Caco-2 (cell line): Measurements from ENCODE around the gene FRK. TPM values are rescaled to one million over a fixed set of nuclear protein-coding genes. Genes with fewer than 3 reads are reported as not detected.
"Not testable (repeated sequence)": the region's sequence is repeated elsewhere in the genome, so short reads cannot be mapped to it uniquely, and the experiment has no call there.

ENCODE experiments used
- BruUV-seq: library from RNA; stranded (reverse); fragments of 400-500 nt; replicated peaks from 2 replicates; lab custom pipeline; 2021; lab: Mats Ljungman, UMichigan
- CTCF ChIA-PET: fragments of 300-600 bp; sonication (Branson Sonifier 250); formaldehyde crosslinking; loops from one replicate; lab custom pipeline; 2022; ENCODE audit warnings: antibody characterized with exemption; lab: Charles Lee
- POLR2A ChIA-PET: fragments of 300-600 bp; sonication (Branson Sonifier 250); formaldehyde crosslinking; loops from one replicate; lab custom pipeline; 2022; ENCODE audit warnings: antibody characterized with exemption; lab: Charles Lee
- DNase-seq, 2 experiments: peaks; one replicate each; pipeline versions ENCODE4 v3.0.0 to v3.0.0-alpha.2; 2020 to 2022
- H3K27me3 ChIP-seq: replicated peaks from 2 replicates; pipeline ENCODE4 v1.6.0; 2011; ENCODE audit warnings: low read length; ENCODE audit not compliant: control insufficient read depth, insufficient read depth
- H3K36me3 ChIP-seq: 2 replicates; pipeline ENCODE4 v1.5.1; 2011; ENCODE audit warnings: low read length; ENCODE audit not compliant: control insufficient read depth, insufficient read depth
- H3K4me1 ChIP-seq: fragments of 250-450 bp; sonication (Bioruptor Pico); 2 replicates; pipeline ENCODE4 v1.5.1; 2020; ENCODE audit warnings: mild to moderate bottlenecking
- H3K4me3 ChIP-seq: 2 replicates; pipeline ENCODE4 v1.5.1; 2011; ENCODE audit warnings: low read depth, mild to moderate bottlenecking, control low read depth, low read length
- H3K9me3 ChIP-seq: fragments of 250-450 bp; sonication (Bioruptor Pico); 2 replicates; pipeline ENCODE4 v1.5.1; 2020; ENCODE audit warnings: mild to moderate bottlenecking, moderate library complexity
- H3K27ac Mint-ChIP-seq: one replicate; pipeline ENCODE4 v1.8.0; 2022; ENCODE audit warnings: mixed read lengths; ENCODE audit not compliant: unreplicated experiment
- H3K27me3 Mint-ChIP-seq: one replicate; pipeline ENCODE4 v1.8.0; 2022; ENCODE audit warnings: mixed read lengths; ENCODE audit not compliant: insufficient read depth, unreplicated experiment
- H3K36me3 Mint-ChIP-seq: one replicate; pipeline ENCODE4 v1.8.0; 2022; ENCODE audit warnings: mild to moderate bottlenecking, mixed read lengths; ENCODE audit not compliant: insufficient read depth, unreplicated experiment
- H3K4me1 Mint-ChIP-seq: one replicate; pipeline ENCODE4 v1.8.0; 2022; ENCODE audit warnings: low read depth, mixed read lengths; ENCODE audit not compliant: unreplicated experiment
- H3K4me3 Mint-ChIP-seq: one replicate; pipeline ENCODE4 v1.8.0; 2022; ENCODE audit warnings: mild to moderate bottlenecking, moderate library complexity, mixed read lengths; ENCODE audit not compliant: unreplicated experiment
- H3K9me3 Mint-ChIP-seq: one replicate; pipeline ENCODE4 v1.8.0; 2022; ENCODE audit warnings: mixed read lengths; ENCODE audit not compliant: unreplicated experiment
- CTCF ChIP-seq, 2 experiments: fragments of 200-600 bp in 1 of 2; IDR thresholded peaks; 1 replicate in 1 of 2; 2 replicates in 1 of 2; pipeline versions ENCODE4 v1.5.1 to v1.8.0; 2011 to 2022; ENCODE audit warnings: antibody characterized with exemption in 1 of 2, control low read depth in 1 of 2, inconsistent platforms in 1 of 2, low read depth in 1 of 2, low read length in 1 of 2, mild to moderate bottlenecking in 1 of 2, moderate library complexity in 1 of 2; ENCODE audit not compliant: insufficient read depth in 1 of 2, severe bottlenecking in 1 of 2, unreplicated experiment in 1 of 2
- intact Hi-C: fragments of 100-400 bp; cut with micrococcal nuclease; formaldehyde crosslinking; loops from one replicate; pipeline ENCODE4 v1.10.0; 2022; ENCODE audit not compliant: unreplicated experiment
- total RNA-seq: library from RNA; stranded (reverse); gene quantifications from 2 replicates; pipeline ENCODE4 v1.2.3, GENCODE V29; 2022

The FRK gene
- total RNA-seq, 1 experiment from 2014 or later = 7.3 TPM

- H3K27ac Mint-ChIP-seq = no peak overlapping the region
- H3K4me1 Mint-ChIP-seq = peaks cover 4% of the 10 kb centered on the region
- no peaks in the 10 kb centered on the region for H3K36me3 ChIP-seq
- BruUV-seq = no TSS peak
- H3K4me1 ChIP-seq = no peaks in the 10 kb centered on the region
- no peaks in the 10 kb centered on the region for H3K27me3 ChIP-seq
- ChIA-PET POLR2A (no interaction called here), CTCF (no interaction called here)
- TF ChIP-seq CTCF (IDR thresholded peaks at IDR 0.05; ENCODE audit: insufficient read depth in 1 of 2, low read depth in 1 of 2, low read length in 1 of 2, severe bottlenecking in 1 of 2, unreplicated experiment in 1 of 2) = no peak
- H3K4me3 Mint-ChIP-seq = no peak overlapping the region
- no peaks in the 10 kb centered on the region for H3K9me3 Mint-ChIP-seq
- intact Hi-C loops = no loop called here
- H3K9me3 ChIP-seq = no peaks in the 10 kb centered on the region
- no peaks in the 10 kb centered on the region for H3K36me3 Mint-ChIP-seq
- H3K4me3 ChIP-seq = no peak overlapping the region
- no peaks in the 10 kb centered on the region for H3K27me3 Mint-ChIP-seq
- no peak for DNase-seq
Observed at GRCh38 chr6:115932481-115932880, 128.2 kb downstream of the FRK start.

- H3K9me3 Mint-ChIP-seq, H3K4me3 Mint-ChIP-seq, CTCF ChIA-PET, intact Hi-C loops, H3K4me1 Mint-ChIP-seq, H3K4me1 ChIP-seq, H3K27ac Mint-ChIP-seq, H3K27me3 Mint-ChIP-seq, H3K4me3 ChIP-seq, BruUV-seq, H3K9me3 ChIP-seq, H3K36me3 ChIP-seq, H3K36me3 Mint-ChIP-seq, POLR2A ChIA-PET, DNase-seq, H3K27me3 ChIP-seq: not testable (repeated sequence)
Observed at GRCh38 chr6:115928000-115928399, 132.7 kb downstream of the FRK start.

- Mint-ChIP-seq H3K4me1 (peaks cover 7% of the 10 kb centered on the region), H3K4me3 (no peak overlapping the region), H3K27me3 (no peaks in the 10 kb centered on the region), H3K36me3 (no peaks in the 10 kb centered on the region), H3K9me3 (no peaks in the 10 kb centered on the region), H3K27ac (no peak overlapping the region)
- CTCF ChIA-PET = no interaction called here
- H3K36me3 ChIP-seq = no peaks in the 10 kb centered on the region
- no peak for TF ChIP-seq CTCF (IDR thresholded peaks at IDR 0.05; ENCODE audit: insufficient read depth in 1 of 2, low read depth in 1 of 2, low read length in 1 of 2, severe bottlenecking in 1 of 2, unreplicated experiment in 1 of 2)
- H3K9me3 ChIP-seq = no peaks in the 10 kb centered on the region
- POLR2A ChIA-PET = no interaction called here
- H3K4me1 ChIP-seq = peaks cover 5% of the 10 kb centered on the region
- H3K4me3 ChIP-seq = no peak overlapping the region
- H3K27me3 ChIP-seq = no peaks in the 10 kb centered on the region
- no TSS peak for BruUV-seq
- DNase-seq = no peak
- intact Hi-C loops = no loop called here
Observed at GRCh38 chr6:115922971-115923370, 137.7 kb downstream of the FRK start.

GRCh38 chr6:115914098-115914497 is 146.6 kb downstream of the FRK start:
- Histone ChIP-seq H3K36me3 (no peaks in the 10 kb centered on the region), H3K27me3 (no peaks in the 10 kb centered on the region), H3K9me3 (no peaks in the 10 kb centered on the region), H3K4me3 (no peak overlapping the region), H3K4me1 (no peaks in the 10 kb centered on the region; the same call in 1 of the 2 replicates)
- Mint-ChIP-seq H3K27me3 (no peaks in the 10 kb centered on the region), H3K27ac (no peak overlapping the region), H3K4me1 (peaks cover 7% of the 10 kb centered on the region), H3K36me3 (no peaks in the 10 kb centered on the region), H3K9me3 (no peaks in the 10 kb centered on the region), H3K4me3 (no peak overlapping the region)
- intact Hi-C loops = no loop called here
- DNase-seq = no peak
- ChIA-PET POLR2A (no interaction called here), CTCF (interaction anchor here (0.5 kb wide), 1 partner anchor 25 kb away, joined by 3 read pairs; no protein-coding TSS in a partner anchor)
- no TSS peak for BruUV-seq
- TF ChIP-seq CTCF (IDR thresholded peaks at IDR 0.05; ENCODE audit: insufficient read depth in 1 of 2, low read depth in 1 of 2, low read length in 1 of 2, severe bottlenecking in 1 of 2, unreplicated experiment in 1 of 2) = no peak
